H1 (cell line): Measurements from ENCODE around the gene SYT17. TPM values are rescaled to one million over a fixed set of nuclear protein-coding genes. Genes with fewer than 3 reads are reported as not detected.

Experiments
- CTCF ChIA-PET: fragments of 300-600 bp; sonication (Branson Sonifier 250); formaldehyde crosslinking; loops from one replicate; lab custom pipeline; 2021; ENCODE audit not compliant: partially characterized antibody; lab: Charles Lee
- POLR2A ChIA-PET: fragments of 300-600 bp; sonication (Branson Sonifier 250); formaldehyde crosslinking; loops from one replicate; lab custom pipeline; 2021; ENCODE audit warnings: inconsistent platforms; ENCODE audit not compliant: partially characterized antibody; lab: Charles Lee
- DNase-seq, 2 experiments: peaks; one replicate each; pipeline versions ENCODE4 v3.0.0 to v3.0.0-alpha.2; 2010 to 2022; ENCODE audit warnings: low spot score in 2 of 2, low read depth in 1 of 2, mixed read lengths in 1 of 2
- FAIRE-seq: peaks from 2 replicates; lab custom pipeline; 2011; peaks lifted over from hg19 to GRCh38; lab: Jason Lieb, UNC
- H2AFZ ChIP-seq: 2 replicates; pipeline ENCODE4 v1.8.1; 2012; ENCODE audit warnings: low read length, inconsistent platforms
- H2AK5ac ChIP-seq: 2 replicates; pipeline ENCODE4 v1.6.1; 2013; ENCODE audit warnings: low read depth, low read length
- H2BK120ac ChIP-seq: replicated peaks from 2 replicates; pipeline ENCODE3; 2013; ENCODE audit warnings: low read depth, low read length, inconsistent platforms
- H2BK12ac ChIP-seq: 2 replicates; pipeline ENCODE4 v1.6.1; 2013; ENCODE audit warnings: low read depth, low read length
- H2BK15ac ChIP-seq: 2 replicates; pipeline ENCODE4 v1.6.1; 2013; ENCODE audit warnings: low read length
- H2BK20ac ChIP-seq: 2 replicates; pipeline ENCODE4 v1.6.1; 2013; ENCODE audit warnings: low read length
- H2BK5ac ChIP-seq: 2 replicates; pipeline ENCODE4 v1.6.1; 2013; ENCODE audit warnings: low read depth, low read length
- H3K14ac ChIP-seq: 2 replicates; pipeline ENCODE4 v1.6.1; 2013; ENCODE audit warnings: inconsistent platforms; ENCODE audit not compliant: insufficient read length
- H3K18ac ChIP-seq: 2 replicates; pipeline ENCODE4 v1.6.1; 2013; ENCODE audit warnings: low read length; ENCODE audit errors: extremely low read depth
- H3K23ac ChIP-seq: 2 replicates; pipeline ENCODE4 v1.6.1; 2013; ENCODE audit warnings: inconsistent platforms; ENCODE audit not compliant: insufficient read length
- H3K23me2 ChIP-seq: 2 replicates; pipeline ENCODE4 v1.6.1; 2013; ENCODE audit warnings: low read depth, low read length
- H3K27ac ChIP-seq: 2 replicates; pipeline ENCODE4 v1.6.1; 2011; ENCODE audit warnings: low read depth, low read length, inconsistent platforms
- H3K27me3 ChIP-seq, 4 experiments: replicated peaks in 1 of 4; 1 replicate in 1 of 4; 2 replicates in 3 of 4; pipeline versions ENCODE4 v1.6.1 to v1.8.1; 2011 to 2013; ENCODE audit warnings: low read length in 3 of 4, mild to moderate bottlenecking in 3 of 4, inconsistent platforms in 2 of 4, mixed read lengths in 2 of 4, moderate library complexity in 1 of 4; ENCODE audit not compliant: control insufficient read depth in 3 of 4, insufficient read depth in 3 of 4; ENCODE audit errors: extremely low read depth in 1 of 4
- H3K36me3 ChIP-seq, 4 experiments: 2 replicates each; pipeline versions ENCODE4 v1.6.1 to v1.8.1; 2011 to 2013; ENCODE audit warnings: mild to moderate bottlenecking in 4 of 4, low read length in 3 of 4, moderate library complexity in 2 of 4, control low read depth in 1 of 4, inconsistent platforms in 1 of 4; ENCODE audit not compliant: insufficient read depth in 4 of 4, control insufficient read depth in 2 of 4
- H3K4ac ChIP-seq: replicated peaks from 2 replicates; pipeline ENCODE3; 2013; ENCODE audit warnings: low read length, low read depth, mixed read lengths, inconsistent platforms; ENCODE audit not compliant: insufficient read length
- H3K4me1 ChIP-seq, 4 experiments: replicated peaks in 1 of 4; 1 replicate in 1 of 4; 2 replicates in 3 of 4; pipeline versions ENCODE4 v1.6.1 to v1.8.1; 2011 to 2013; ENCODE audit warnings: low read length in 3 of 4, inconsistent platforms in 2 of 4, mixed read lengths in 1 of 4; ENCODE audit not compliant: insufficient read depth in 4 of 4, control insufficient read depth in 3 of 4
- H3K4me2 ChIP-seq, 2 experiments: 2 replicates each; pipeline versions ENCODE4 v1.6.1 to v1.8.1; 2011 to 2013; ENCODE audit warnings: low read depth in 2 of 2, low read length in 2 of 2, control low read depth in 1 of 2, inconsistent platforms in 1 of 2, mild to moderate bottlenecking in 1 of 2; ENCODE audit not compliant: insufficient read depth in 1 of 2
- H3K4me3 ChIP-seq, 4 experiments: fragments of 200-600, 300-600 bp in 1 of 4; sonication (generic), shearing (Covaris generic), sonication (Bioruptor Twin) in 1 of 4; 2 replicates each; pipeline versions ENCODE4 v1.5.1 to v1.8.1; 2011 to 2016; ENCODE audit warnings: low read length in 4 of 4, low read depth in 3 of 4, control low read depth in 2 of 4, inconsistent platforms in 2 of 4, mild to moderate bottlenecking in 2 of 4, mixed read lengths in 1 of 4, moderate library complexity in 1 of 4; ENCODE audit not compliant: insufficient read depth in 2 of 4; ENCODE audit errors: extremely low read depth in 1 of 4
- H3K56ac ChIP-seq: replicated peaks from 2 replicates; pipeline ENCODE3; 2013; ENCODE audit warnings: low read depth, mild to moderate bottlenecking, mixed read lengths, low read length, inconsistent platforms; ENCODE audit not compliant: insufficient read length
- H3K79me1 ChIP-seq: 2 replicates; pipeline ENCODE4 v1.6.1; 2013; ENCODE audit warnings: low read depth, low read length, control low read depth
- H3K79me2 ChIP-seq, 2 experiments: 2 replicates each; pipeline versions ENCODE4 v1.6.1 to v1.8.1; 2012 to 2013; ENCODE audit warnings: low read length in 2 of 2, mild to moderate bottlenecking in 2 of 2, inconsistent platforms in 1 of 2; ENCODE audit not compliant: insufficient read depth in 2 of 2, control insufficient read depth in 1 of 2
- H3K9ac ChIP-seq, 4 experiments: replicated peaks in 1 of 4; 1 replicate in 1 of 4; 2 replicates in 3 of 4; pipeline versions ENCODE4 v1.6.1 to v1.8.1; 2011 to 2013; ENCODE audit warnings: low read depth in 3 of 4, low read length in 3 of 4, control low read depth in 2 of 4, mild to moderate bottlenecking in 2 of 4, moderate library complexity in 2 of 4, inconsistent platforms in 1 of 4; ENCODE audit errors: extremely low read depth in 1 of 4
- H3K9me3 ChIP-seq, 2 experiments: 2 replicates each; pipeline versions ENCODE4 v1.6.1 to v1.8.1; 2012 to 2013; ENCODE audit warnings: mild to moderate bottlenecking in 2 of 2, moderate library complexity in 2 of 2, control low read depth in 1 of 2, inconsistent platforms in 1 of 2, low read depth in 1 of 2, low read length in 1 of 2, mixed read lengths in 1 of 2; ENCODE audit not compliant: insufficient read depth in 2 of 2
- H4K20me1 ChIP-seq, 2 experiments: replicated peaks in 1 of 2; 2 replicates each; pipeline versions ENCODE3 to v1.8.1; 2011 to 2013; ENCODE audit warnings: inconsistent platforms in 2 of 2, low read length in 2 of 2, mild to moderate bottlenecking in 1 of 2; ENCODE audit not compliant: insufficient read depth in 2 of 2, control insufficient read depth in 1 of 2
- H4K5ac ChIP-seq: 2 replicates; pipeline ENCODE4 v1.6.1; 2013; ENCODE audit warnings: low read length, low read depth, mixed read lengths, inconsistent platforms; ENCODE audit not compliant: insufficient read length
- H4K8ac ChIP-seq: 2 replicates; pipeline ENCODE4 v1.8.0; 2013; ENCODE audit warnings: mild to moderate bottlenecking, moderate library complexity, low read length, inconsistent platforms; ENCODE audit not compliant: insufficient read depth; ENCODE audit errors: extremely low read depth
- H4K91ac ChIP-seq: replicated peaks from 2 replicates; pipeline ENCODE3; 2013; ENCODE audit warnings: low read length, mixed read lengths, inconsistent platforms; ENCODE audit not compliant: insufficient read length
- ASH2L ChIP-seq: fragments of 200-600, 300-600 bp; sonication (generic); IDR thresholded peaks from one replicate; pipeline ENCODE4 v1.7.1; 2017; ENCODE audit warnings: low read length
- CEBPB ChIP-seq: IDR thresholded peaks from 2 replicates; pipeline ENCODE4 v1.6.1; 2012; ENCODE audit warnings: low read depth, low read length
- JUN ChIP-seq: IDR thresholded peaks from 2 replicates; pipeline ENCODE4 v1.6.1; 2011; ENCODE audit warnings: low read depth, mild to moderate bottlenecking, improper control_type of control experiment, low read length
- KDM1A ChIP-seq: fragments of 200-600, 300-600 bp; sonication (generic); IDR thresholded peaks from 2 replicates; pipeline ENCODE4 v1.7.1; 2016; ENCODE audit warnings: mild to moderate bottlenecking, low read length, borderline replicate concordance
- KDM5A ChIP-seq: fragments of 200-600 bp; IDR thresholded peaks from 2 replicates; pipeline ENCODE4 v1.7.1; 2012; ENCODE audit warnings: mild to moderate bottlenecking, low read length, inconsistent platforms, mixed read lengths
- NRF1 ChIP-seq: IDR thresholded peaks from 2 replicates; pipeline ENCODE4 v1.6.1; 2011; ENCODE audit warnings: mild to moderate bottlenecking, low read depth, low read length, improper control_type of control experiment
- TEAD4 ChIP-seq: IDR thresholded peaks from 2 replicates; pipeline ENCODE4 v1.6.1; 2012; ENCODE audit warnings: low read depth, low read length, inconsistent platforms, mixed read lengths
- WGBS, 2 experiments: shearing (Covaris generic) in 1 of 2; methylation state at CpG; one replicate each; pipeline versions ENCODE4 v1.1.6 to v1.1.7; 2013 to 2015; ENCODE audit warnings: low lambda C conversion rate in 2 of 2, mixed read lengths in 2 of 2, inconsistent platforms in 1 of 2, low coverage in 1 of 2, missing lambda C conversion rate in 1 of 2; ENCODE audit not compliant: insufficient replicate concordance in 2 of 2, insufficient coverage in 1 of 2, insufficient read length in 1 of 2; ENCODE audit errors: extremely low coverage in 1 of 2, missing lambda C conversion rate in 1 of 2; 5-methylcytosine and 5-hydroxymethylcytosine counted together
- polyA plus RNA-seq, 7 experiments: library from polyadenylated mRNA; depleted of rRNA in 3 of 7; stranded (reverse) in 5 of 7; unstranded in 2 of 7; fragments of >200 nt in 5 of 7; fragments of 200-250 nt in 2 of 7; gene quantifications; 1 replicate in 5 of 7; 2 replicates in 1 of 7; 4 replicates in 1 of 7; pipeline versions ENCODE4 v1.2.1 to v1.2.3, GENCODE V29; 2011 to 2013; ENCODE audit warnings: missing spikeins in 2 of 7, mixed read lengths in 2 of 7
- total RNA-seq: library from RNA; stranded (reverse); fragmentation: NEBNext Ultra II Directional; extraction: Animal tissue kit (Norgen Biotek cat#: 25700); gene quantifications from 2 replicates; pipeline ENCODE4 v1.2.1, GENCODE V29; 2021

SYT17 gene
- total and polyA plus RNA-seq, 2 of the 8 experiments (the other 6 are each of a cell fraction or from before 2014, with no cell fraction given), result 5.8 to 18.1 TPM

- TF ChIP-seq CEBPB, result no peak
- no peak for TF ChIP-seq KDM1A
- no peak for TF ChIP-seq KDM5A
- TF ChIP-seq TEAD4, result no peak
- TF ChIP-seq ASH2L, result no peak
- no peak for TF ChIP-seq NRF1
- TF ChIP-seq JUN, result no peak
- Histone ChIP-seq H2AK5ac (no peak overlapping the region), H3K79me2 (no peaks in the 10 kb centered on the region), H3K56ac (no peak overlapping the region), H3K18ac (no peak overlapping the region), H3K36me3 (no peaks in the 10 kb centered on the region), H3K27ac (no peak overlapping the region), H3K9ac (no peak overlapping the region), H4K5ac (no peak overlapping the region), H3K4ac (no peak overlapping the region), H3K4me2 (no peak overlapping the region), H2BK5ac (no peak overlapping the region), H2BK15ac (no peak overlapping the region), H4K20me1 (no peaks in the 10 kb centered on the region), H3K23ac (no peak overlapping the region), H2BK12ac (no peak overlapping the region), H3K79me1 (no peaks in the 10 kb centered on the region), H3K14ac (no peak overlapping the region), H3K4me3 (no peak overlapping the region), H4K91ac (no peak overlapping the region), H4K8ac (no peak overlapping the region), H2BK120ac (no peak overlapping the region), H3K9me3 (peaks cover 4 to 16% of the 10 kb centered on the region in 2 experiments; a peak in 3 of 4 replicates), H3K27me3 (no peaks in the 10 kb centered on the region), H3K23me2 (no peaks in the 10 kb centered on the region), H2BK20ac (no peak overlapping the region), H2AFZ (no peak overlapping the region), H3K4me1 (no peaks in the 10 kb centered on the region)
- ChIA-PET POLR2A (no interaction called here), CTCF (no interaction called here)
- FAIRE-seq (no peak), DNase-seq (no peak)
- WGBS, 2 experiments, result 86% methylated on average over 4 of the region's 4 CpGs; no CpG with 5 or more reads in 1 of the 2 experiments
Measured at GRCh38 chr16:19236561-19237209, 68.6 kb downstream of the SYT17 start.
